Left cardiac atrium (tissue), 4 donors: ENCODE results near the gene PLXNC1. TPM values are rescaled to one million over a fixed set of nuclear protein-coding genes. Genes with fewer than 3 reads are reported as not detected.

Source experiments
- ATAC-seq, 2 donors: fragments of 200-7000 bp; cut with Tn5 transposase; one replicate each; pipeline ENCODE4 v1.9.1; 2020; ENCODE audit warnings: mild to moderate bottlenecking in 2 of 2, moderate library complexity in 2 of 2
- DNase-seq: peaks from one replicate; pipeline ENCODE4 v3.0.0-alpha.2; 2020
- intact Hi-C, 2 donors: fragments of 100-400 bp; cut with DNase I; formaldehyde crosslinking; loops; one replicate each; pipeline versions ENCODE4 v1.14.1 to v1.15.1; 2022 to 2023
- total RNA-seq, 2 donors: library from RNA; stranded (reverse); fragmentation: NEBNext Ultra II Directional; extraction: Animal tissue kit (Norgen Biotek cat#: 25700); gene quantifications; one replicate each; pipeline ENCODE4 v1.2.1, GENCODE V29; 2021
- donor health status: DM: no; HTN: yes; CAD: no.
- donor health status: DM: no; HTN: yes; CAD: no; lungs with severe emphysema.
- donor health status: DM: yes; HTN: yes; CAD: no.
- donor health status: Dilated cardiomyopathy.

The PLXNC1 gene
- total RNA-seq, 2 donors from 2014 or later = 3.2 to 4.1 TPM

- ATAC-seq (no peak), DNase-seq (no peak)
- intact Hi-C loops = no loop called here
These were observed 42.6 kb downstream of the PLXNC1 start for GRCh38 chr12:94191023-94191422.

GRCh38 chr12:94191811-94192210 is 43.4 kb downstream of the PLXNC1 start:
- DNase-seq = no peak
- intact Hi-C loops = no loop called here
- no peak for ATAC-seq

GRCh38 chr12:94192506-94192905 is 44.1 kb downstream of the PLXNC1 start:
- intact Hi-C loops = no loop called here
- no peak for DNase-seq
- ATAC-seq = no peak

- intact Hi-C loops = no loop called here
- no peak for DNase-seq
- no peak for ATAC-seq
These were observed 44.8 kb downstream of the PLXNC1 start for GRCh38 chr12:94193168-94193567.

- ATAC-seq = no peak
- intact Hi-C loops = no loop called here
These were observed 47.1 kb downstream of the PLXNC1 start for GRCh38 chr12:94195483-94195882.

GRCh38 chr12:94198469-94198868 is 50.1 kb downstream of the PLXNC1 start:
- DNase-seq (no peak), ATAC-seq (no peak)
- intact Hi-C loops = no loop called here

More at GRCh38 chr12:94195483-94195882, 47.1 kb downstream of the PLXNC1 start:
- DNase-seq = no peak

- no peak for ATAC-seq
- no peak for DNase-seq
- intact Hi-C loops = no loop called here
These were observed 50.5 kb downstream of the PLXNC1 start for GRCh38 chr12:94198872-94199271.

- intact Hi-C loops = no loop called here
- no peak for DNase-seq
- ATAC-seq = no peak
These were observed 51.7 kb downstream of the PLXNC1 start for GRCh38 chr12:94200069-94200468.

GRCh38 chr12:94200695-94201094 is 52.3 kb downstream of the PLXNC1 start:
- no peak for DNase-seq
- ATAC-seq = no peak
- intact Hi-C loops = no loop called here

- DNase-seq = no peak
- peak in 1 of 2 donors; percentile 23 for ATAC-seq
- intact Hi-C loops = no loop called here
These were observed 54.1 kb downstream of the PLXNC1 start for GRCh38 chr12:94202245-94203180.

- ATAC-seq (no peak), DNase-seq (no peak)
- intact Hi-C loops = no loop called here
These were observed 54.8 kb downstream of the PLXNC1 start for GRCh38 chr12:94203181-94203546.

GRCh38 chr12:94203796-94204195 is 55.4 kb downstream of the PLXNC1 start:
- no peak for ATAC-seq
- intact Hi-C loops = no loop called here
- no peak for DNase-seq

- intact Hi-C loops = no loop called here
- DNase-seq (no peak), ATAC-seq (no peak)
These were observed 56.3 kb downstream of the PLXNC1 start for GRCh38 chr12:94204499-94205247.

GRCh38 chr12:94205822-94206221 is 57.4 kb downstream of the PLXNC1 start:
- intact Hi-C loops = no loop called here
- DNase-seq (no peak), ATAC-seq (no peak)

GRCh38 chr12:94206886-94207285 is 58.5 kb downstream of the PLXNC1 start:
- intact Hi-C loops = no loop called here
- DNase-seq (no peak), ATAC-seq (no peak)

GRCh38 chr12:94207467-94207848 is 59.1 kb downstream of the PLXNC1 start:
- intact Hi-C loops = no loop called here
- DNase-seq = no peak
- ATAC-seq = no peak

GRCh38 chr12:94207849-94208621 is 59.7 kb downstream of the PLXNC1 start:
- DNase-seq = no peak
- intact Hi-C loops = no loop called here
- ATAC-seq = peak; percentile 61 to 75

GRCh38 chr12:94208622-94208966 is 60.2 kb downstream of the PLXNC1 start:
- ATAC-seq (peak; percentile 53 to 92), DNase-seq (peak; percentile 19)
- intact Hi-C loops = no loop called here

- intact Hi-C loops = no loop called here
- no peak for ATAC-seq
- DNase-seq = no peak
These were observed 60.9 kb downstream of the PLXNC1 start for GRCh38 chr12:94209240-94209639.

GRCh38 chr12:94211021-94211420 is 62.6 kb downstream of the PLXNC1 start:
- DNase-seq = no peak
- intact Hi-C loops = no loop called here
- ATAC-seq = no peak
